PC-3 (cell line): ENCODE data around the gene SAXO2.
"Not testable (repeated sequence)": the region's sequence is repeated elsewhere in the genome, so short reads cannot be mapped to it uniquely, and the experiment has no call there.

Source experiments
- CTCF ChIP-seq: fragments of 300-600 bp; sonication (generic); conservative IDR thresholded peaks from 2 replicates; pipeline ENCODE4 v1.5.1; 2017; ENCODE audit warnings: antibody characterized with exemption, low read depth, mild to moderate bottlenecking, low read length
- EZH2 ChIP-seq: fragments of 300-600 bp; sonication (generic); IDR thresholded peaks from one replicate; pipeline ENCODE4 v1.6.1; 2017; ENCODE audit warnings: antibody characterized with exemption, mild to moderate bottlenecking, low read length; ENCODE audit not compliant: unreplicated experiment
- EZH2phosphoT487 ChIP-seq: fragments of 300-600 bp; sonication (generic); IDR thresholded peaks from 2 replicates; pipeline ENCODE4 v1.6.1; 2018; ENCODE audit warnings: mild to moderate bottlenecking, antibody characterized with exemption, low read length, borderline replicate concordance

- not testable (repeated sequence) for TF ChIP-seq CTCF, EZH2, EZH2phosphoT487
These were observed 53.9 kb downstream of the SAXO2 start for GRCh38 chr15:82316247-82317090.
